ENCODE measurements around the gene PXMP2. TPM values are rescaled to one million over a fixed set of nuclear protein-coding genes. Genes with fewer than 3 reads are reported as not detected.
"Not testable (repeated sequence)": the region's sequence is repeated elsewhere in the genome, so short reads cannot be mapped to it uniquely, and the experiment has no call there.

The PXMP2 gene
- total and polyA plus RNA-seq, 9 donors, result 17.7 to 28.9 (median 23.2) TPM

DNA sequence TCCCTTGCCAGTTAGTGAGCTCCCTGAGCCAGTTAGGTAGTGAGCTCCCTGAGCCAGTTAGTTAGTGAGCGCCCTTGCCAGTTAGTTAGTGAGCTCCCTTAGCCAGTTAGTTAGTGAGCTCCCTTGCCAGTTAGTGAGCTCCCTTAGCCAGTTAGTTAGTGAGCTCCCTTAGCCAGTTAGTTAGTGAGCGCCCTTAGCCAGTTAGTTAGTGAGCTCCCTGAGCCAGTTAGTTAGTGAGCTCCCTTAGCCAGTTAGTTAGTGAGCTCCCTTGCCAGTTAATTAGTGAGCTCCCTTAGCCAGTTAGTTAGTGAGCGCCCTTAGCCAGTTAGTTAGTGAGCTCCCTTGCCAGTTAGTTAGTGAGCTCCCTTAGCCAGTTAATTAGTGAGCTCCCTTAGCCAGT, 4.6 kb downstream of the PXMP2 start:
- H3K4me3 ChIP-seq (ENCODE audit: low read length); H3K27me3 ChIP-seq (ENCODE audit: control insufficient read depth, insufficient read depth, low read length); H3K4me1 ChIP-seq (ENCODE audit: control insufficient read depth, insufficient read depth, low read length); H3K9me3 ChIP-seq (replicated peaks; ENCODE audit: control insufficient read depth, low read depth, low read length); DNase-seq: not testable (repeated sequence)
- WGBS (ENCODE audit: insufficient coverage), result 93% methylated on average over 3 of the region's 3 CpGs
- Histone ChIP-seq H3K27ac (ENCODE audit: low read length) (peak overlapping the region; percentile 59), H3K36me3 (ENCODE audit: control insufficient read depth, insufficient read depth, low read length) (peaks cover 11% of the 10 kb centered on the region)

DNA sequence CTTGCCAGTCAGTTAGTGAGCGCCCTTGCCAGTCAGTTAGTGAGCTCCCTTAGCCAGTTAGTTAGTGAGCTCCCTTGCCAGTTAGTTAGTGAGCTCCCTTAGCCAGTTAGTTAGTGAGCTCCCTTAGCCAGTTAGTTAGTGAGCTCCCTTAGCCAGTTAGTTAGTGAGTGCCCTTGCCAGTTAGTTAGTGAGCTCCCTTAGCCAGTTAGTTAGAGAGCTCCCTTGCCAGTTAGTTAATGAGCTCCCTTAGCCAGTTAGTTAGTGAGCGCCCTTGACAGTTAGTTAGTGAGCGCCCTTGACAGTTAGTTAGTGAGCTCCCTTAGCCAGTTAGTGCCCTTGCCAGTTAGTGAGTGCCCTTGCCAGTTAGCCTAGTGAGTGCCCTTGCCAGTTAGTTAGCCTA, 7.5 kb downstream of the PXMP2 start:
- not testable (repeated sequence) for H3K4me3 ChIP-seq (ENCODE audit: low read length); H3K27ac ChIP-seq (ENCODE audit: low read length); DNase-seq; H3K4me1 ChIP-seq (ENCODE audit: control insufficient read depth, insufficient read depth, low read length); H3K27me3 ChIP-seq (ENCODE audit: control insufficient read depth, insufficient read depth, low read length); H3K9me3 ChIP-seq (replicated peaks; ENCODE audit: control insufficient read depth, low read depth, low read length)
- H3K36me3 ChIP-seq (ENCODE audit: control insufficient read depth, insufficient read depth, low read length), result peaks cover 27% of the 10 kb centered on the region
- WGBS (ENCODE audit: insufficient coverage), result 100% methylated on average over 3 of the region's 3 CpGs

DNA sequence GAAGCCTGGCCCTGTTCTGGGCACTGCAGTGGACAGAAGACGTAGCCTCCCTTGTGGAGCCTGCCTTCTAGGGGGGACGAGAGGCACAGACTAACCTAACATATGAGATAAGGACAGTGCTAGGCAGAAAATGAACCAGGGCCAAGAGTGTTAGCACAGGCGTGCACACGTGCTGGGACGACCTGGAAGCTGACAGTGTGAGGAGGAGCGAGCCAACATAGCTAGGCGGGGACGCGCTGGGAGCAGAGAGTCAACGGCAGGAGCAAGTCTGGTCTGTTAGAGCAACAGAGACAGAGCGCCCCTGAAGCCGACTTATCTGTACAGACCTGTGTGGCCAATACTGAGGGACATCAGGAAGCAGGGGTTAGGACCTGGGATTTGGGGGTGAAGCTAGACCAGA, 8.0 kb downstream of the PXMP2 start:
- DNase-seq, result no peak
- Histone ChIP-seq H3K27me3 (ENCODE audit: control insufficient read depth, insufficient read depth, low read length) (no peaks in the 10 kb centered on the region), H3K36me3 (ENCODE audit: control insufficient read depth, insufficient read depth, low read length) (peaks cover 27% of the 10 kb centered on the region), H3K4me3 (ENCODE audit: low read length) (no peak overlapping the region), H3K27ac (ENCODE audit: low read length) (no peak overlapping the region), H3K9me3 (replicated peaks; ENCODE audit: control insufficient read depth, low read depth, low read length) (no peaks in the 10 kb centered on the region), H3K4me1 (ENCODE audit: control insufficient read depth, insufficient read depth, low read length) (no peaks in the 10 kb centered on the region)
- 85% methylated on average over 11 of the region's 12 CpGs for WGBS (ENCODE audit: insufficient coverage)

DNA sequence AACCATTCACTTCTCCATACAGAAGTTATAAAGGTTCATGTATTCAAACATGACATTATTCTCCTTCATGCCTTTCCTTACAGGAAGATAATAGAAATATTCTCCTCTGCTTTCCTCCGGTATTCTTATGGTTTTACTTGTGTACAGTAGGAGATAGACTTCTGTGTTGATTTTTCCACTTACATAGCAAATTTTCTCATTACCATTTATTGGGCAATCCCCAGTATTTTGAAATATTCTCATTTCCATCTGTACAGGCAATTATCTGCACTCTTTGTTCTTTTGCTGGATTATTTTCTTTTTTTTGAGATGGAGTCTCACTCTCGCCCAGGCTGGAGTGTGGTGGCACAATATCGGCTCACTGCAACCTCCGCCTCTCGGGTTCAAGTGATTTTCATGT, 11.0 kb downstream of the PXMP2 start:
- Histone ChIP-seq H3K27me3 (ENCODE audit: control insufficient read depth, insufficient read depth, low read length) (no peaks in the 10 kb centered on the region), H3K36me3 (ENCODE audit: control insufficient read depth, insufficient read depth, low read length) (peaks cover 37% of the 10 kb centered on the region), H3K27ac (ENCODE audit: low read length) (no peak overlapping the region), H3K4me3 (ENCODE audit: low read length) (no peak overlapping the region), H3K4me1 (ENCODE audit: control insufficient read depth, insufficient read depth, low read length) (no peaks in the 10 kb centered on the region), H3K9me3 (replicated peaks; ENCODE audit: control insufficient read depth, low read depth, low read length) (no peaks in the 10 kb centered on the region)
- no CpG with 5 or more reads among the region's 5 CpGs for WGBS (ENCODE audit: insufficient coverage)
- DNase-seq, result no peak

DNA sequence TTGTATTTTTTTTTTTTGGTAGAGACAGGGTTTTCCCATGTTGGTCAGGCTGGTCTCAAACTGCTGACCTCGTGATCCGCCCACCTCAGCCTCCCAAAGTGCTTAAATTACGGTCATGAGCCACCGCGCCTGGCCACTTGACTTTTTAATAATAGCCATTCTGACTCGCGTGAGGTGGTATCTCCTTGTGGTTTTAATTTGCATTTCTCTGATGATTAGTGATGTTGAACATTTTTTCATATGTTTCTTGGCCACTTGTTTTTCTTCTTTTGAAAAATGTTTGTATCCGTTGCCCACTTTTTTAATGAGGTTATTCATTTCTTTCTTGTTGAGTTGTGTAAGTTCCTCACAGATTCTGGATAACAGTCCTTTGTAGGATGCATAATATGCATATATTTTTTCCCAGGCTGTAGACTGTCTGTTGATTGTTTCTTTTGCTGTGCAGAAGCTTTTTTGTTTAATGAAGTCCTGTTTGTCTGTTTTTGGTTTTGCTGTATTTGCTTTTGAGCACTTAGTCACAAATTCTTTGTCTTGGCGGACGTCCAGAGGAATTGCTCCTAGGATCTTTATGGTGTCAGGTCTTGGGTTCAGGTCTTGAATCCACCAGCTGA, 12.9 kb downstream of the PXMP2 start:
- Histone ChIP-seq H3K9me3 (replicated peaks; ENCODE audit: control insufficient read depth, low read depth, low read length) (no peaks in the 10 kb centered on the region), H3K36me3 (ENCODE audit: control insufficient read depth, insufficient read depth, low read length) (peaks cover 39% of the 10 kb centered on the region), H3K27me3 (ENCODE audit: control insufficient read depth, insufficient read depth, low read length) (no peaks in the 10 kb centered on the region), H3K4me1 (ENCODE audit: control insufficient read depth, insufficient read depth, low read length) (no peaks in the 10 kb centered on the region), H3K27ac (ENCODE audit: low read length) (no peak overlapping the region), H3K4me3 (ENCODE audit: low read length) (no peak overlapping the region)
- WGBS (ENCODE audit: insufficient coverage), result 93% methylated on average over 3 of the region's 10 CpGs
- no peak for DNase-seq

GRCh38 chr12:132702640-132703039, 15.3 kb downstream of the PXMP2 start:
- peaks cover 29% of the 10 kb centered on the region for H3K36me3 ChIP-seq (ENCODE audit: control insufficient read depth, insufficient read depth, low read length)
- no peak for DNase-seq
- no peak overlapping the region for H3K27ac ChIP-seq (ENCODE audit: low read length)
- H3K27me3 ChIP-seq (ENCODE audit: control insufficient read depth, insufficient read depth, low read length), result no peaks in the 10 kb centered on the region
- H3K4me3 ChIP-seq (ENCODE audit: low read length), result no peak overlapping the region
- no peaks in the 10 kb centered on the region for H3K9me3 ChIP-seq (replicated peaks; ENCODE audit: control insufficient read depth, low read depth, low read length)
- no peaks in the 10 kb centered on the region for H3K4me1 ChIP-seq (ENCODE audit: control insufficient read depth, insufficient read depth, low read length)
- WGBS (ENCODE audit: insufficient coverage), result 64% methylated on average over 2 of the region's 4 CpGs

DNA sequence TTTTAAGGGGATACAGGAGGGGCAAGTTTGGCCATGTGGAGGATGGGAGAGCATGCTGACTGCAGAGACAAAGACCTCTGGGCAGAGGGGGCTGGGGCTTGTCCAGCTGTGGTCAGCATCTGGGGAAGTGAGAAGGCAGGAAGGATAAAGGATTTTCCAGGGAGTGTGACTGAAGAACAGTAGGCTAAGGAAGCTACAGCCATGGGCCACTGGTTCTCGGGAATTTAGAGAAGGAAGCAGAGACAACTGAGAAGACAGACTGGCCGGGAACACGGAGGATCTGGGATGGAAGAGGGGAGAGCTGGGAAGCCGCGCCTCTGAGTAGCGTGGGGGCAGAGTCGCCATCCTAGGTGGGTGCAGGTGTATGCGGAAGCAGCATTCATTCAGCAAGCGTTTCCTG, 16.3 kb downstream of the PXMP2 start:
- Histone ChIP-seq H3K4me3 (ENCODE audit: low read length) (no peak overlapping the region), H3K9me3 (replicated peaks; ENCODE audit: control insufficient read depth, low read depth, low read length) (no peaks in the 10 kb centered on the region), H3K4me1 (ENCODE audit: control insufficient read depth, insufficient read depth, low read length) (no peaks in the 10 kb centered on the region), H3K27ac (ENCODE audit: low read length) (no peak overlapping the region), H3K27me3 (ENCODE audit: control insufficient read depth, insufficient read depth, low read length) (no peaks in the 10 kb centered on the region), H3K36me3 (ENCODE audit: control insufficient read depth, insufficient read depth, low read length) (peaks cover 25% of the 10 kb centered on the region)
- no peak for DNase-seq
- 91% methylated on average over 9 of the region's 9 CpGs for WGBS (ENCODE audit: insufficient coverage)

- no peak overlapping the region for H3K27ac ChIP-seq (ENCODE audit: low read length)
- H3K27me3 ChIP-seq (ENCODE audit: control insufficient read depth, insufficient read depth, low read length), result no peaks in the 10 kb centered on the region
- H3K4me1 ChIP-seq (ENCODE audit: control insufficient read depth, insufficient read depth, low read length), result peaks cover 9% of the 10 kb centered on the region
- H3K36me3 ChIP-seq (ENCODE audit: control insufficient read depth, insufficient read depth, low read length), result peaks cover 4% of the 10 kb centered on the region
- WGBS (ENCODE audit: insufficient coverage), result 100% methylated on average over 4 of the region's 6 CpGs
- no peak overlapping the region for H3K4me3 ChIP-seq (ENCODE audit: low read length)
- DNase-seq, result no peak
- H3K9me3 ChIP-seq (replicated peaks; ENCODE audit: control insufficient read depth, low read depth, low read length), result no peaks in the 10 kb centered on the region
Measured at GRCh38 chr12:132707241-132707640, 19.9 kb downstream of the PXMP2 start.

- H3K4me3 ChIP-seq (ENCODE audit: low read length), result no peak overlapping the region
- WGBS (ENCODE audit: insufficient coverage), result no CpG with 5 or more reads among the region's 2 CpGs
Measured at GRCh38 chr12:132708150-132708549, 20.8 kb downstream of the PXMP2 start.

GRCh38 chr12:132710043-132710404, 22.6 kb downstream of the PXMP2 start:
- Histone ChIP-seq H3K27me3 (ENCODE audit: control insufficient read depth, insufficient read depth, low read length) (no peaks in the 10 kb centered on the region), H3K4me1 (ENCODE audit: control insufficient read depth, insufficient read depth, low read length) (peaks cover 9% of the 10 kb centered on the region), H3K36me3 (ENCODE audit: control insufficient read depth, insufficient read depth, low read length) (peaks cover 4% of the 10 kb centered on the region), H3K27ac (ENCODE audit: low read length) (peak overlapping the region; percentile 81), H3K9me3 (replicated peaks; ENCODE audit: control insufficient read depth, low read depth, low read length) (no peaks in the 10 kb centered on the region), H3K4me3 (ENCODE audit: low read length) (peak overlapping the region; percentile 92)
- no peak for DNase-seq
- WGBS (ENCODE audit: insufficient coverage), result 1% methylated on average over 26 of the region's 26 CpGs

More at GRCh38 chr12:132708150-132708549, 20.8 kb downstream of the PXMP2 start:
- H3K9me3 ChIP-seq (replicated peaks; ENCODE audit: control insufficient read depth, low read depth, low read length), result no peaks in the 10 kb centered on the region
- no peaks in the 10 kb centered on the region for H3K27me3 ChIP-seq (ENCODE audit: control insufficient read depth, insufficient read depth, low read length)
- peaks cover 2% of the 10 kb centered on the region for H3K36me3 ChIP-seq (ENCODE audit: control insufficient read depth, insufficient read depth, low read length)
- DNase-seq, result no peak
- H3K4me1 ChIP-seq (ENCODE audit: control insufficient read depth, insufficient read depth, low read length), result peaks cover 9% of the 10 kb centered on the region
- no peak overlapping the region for H3K27ac ChIP-seq (ENCODE audit: low read length)

Measured in muscle of leg (tissue), 11 donors.